Stimulated activated naive CD8-positive, alpha-beta T cell treated with anti-CD3 and anti-CD28 coated beads, Interleukin-15, Interleukin-2, amounts not matched to agents 100 ng/mL and 50 ng/mL, for 24 hours (primary cell): ENCODE data around the gene HOXD4.
A peak's percentile ranks its signal among the peaks of the same experiment; 100 is the strongest.

Experiments
- H3K27ac Mint-ChIP-seq: one replicate; pipeline ENCODE4 v1.8.0; 2021; ENCODE audit warnings: mild to moderate bottlenecking, mixed read lengths
- H3K27me3 Mint-ChIP-seq: one replicate; pipeline ENCODE4 v1.8.0; 2021; ENCODE audit warnings: mixed read lengths
- H3K36me3 Mint-ChIP-seq: one replicate; pipeline ENCODE4 v1.8.0; 2021; ENCODE audit warnings: low read depth, mixed read lengths
- H3K4me1 Mint-ChIP-seq: one replicate; pipeline ENCODE4 v1.8.0; 2021; ENCODE audit warnings: low read depth, mixed read lengths
- H3K4me3 Mint-ChIP-seq: one replicate; pipeline ENCODE4 v1.8.0; 2021; ENCODE audit warnings: mild to moderate bottlenecking, mixed read lengths
- H3K9me3 Mint-ChIP-seq: one replicate; pipeline ENCODE4 v1.8.0; 2021; ENCODE audit warnings: mixed read lengths

HOXD4 gene

GRCh38 chr2:176110415-176111308, 40.7 kb upstream of the HOXD4 start:
- H3K27ac Mint-ChIP-seq, result peak overlapping the region; percentile 11

DNA sequence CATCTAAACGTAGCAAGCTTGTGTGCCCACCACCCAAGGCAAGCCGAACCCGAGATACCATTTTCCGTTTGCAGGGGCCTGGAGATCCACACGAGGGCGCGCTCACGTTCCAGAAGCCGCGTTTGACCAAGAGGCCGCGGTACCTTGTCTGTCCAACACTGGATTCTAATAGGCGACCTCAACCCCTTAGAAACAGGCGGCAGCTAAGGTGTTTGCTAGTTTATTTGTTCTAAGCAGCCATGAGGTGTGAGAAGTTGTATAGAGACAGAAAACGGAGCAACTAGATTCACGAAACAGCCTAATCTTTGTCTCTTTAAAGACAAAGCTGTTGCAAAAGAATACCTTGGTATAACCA, 40.1 kb upstream of the HOXD4 start:
- H3K27ac Mint-ChIP-seq, result peak overlapping the region; percentile 11
- H3K4me3 Mint-ChIP-seq, result no peak overlapping the region
- peaks cover 9% of the 10 kb centered on the region for H3K36me3 Mint-ChIP-seq
- H3K27me3 Mint-ChIP-seq, result peaks cover 87% of the 10 kb centered on the region
- peaks cover 19% of the 10 kb centered on the region for H3K4me1 Mint-ChIP-seq
- H3K9me3 Mint-ChIP-seq, result peaks cover 10% of the 10 kb centered on the region

More at GRCh38 chr2:176110415-176111308, 40.7 kb upstream of the HOXD4 start:
- Mint-ChIP-seq H3K4me1 (peaks cover 25% of the 10 kb centered on the region), H3K4me3 (no peak overlapping the region), H3K36me3 (peaks cover 9% of the 10 kb centered on the region), H3K27me3 (peaks cover 88% of the 10 kb centered on the region), H3K9me3 (peaks cover 10% of the 10 kb centered on the region)

DNA sequence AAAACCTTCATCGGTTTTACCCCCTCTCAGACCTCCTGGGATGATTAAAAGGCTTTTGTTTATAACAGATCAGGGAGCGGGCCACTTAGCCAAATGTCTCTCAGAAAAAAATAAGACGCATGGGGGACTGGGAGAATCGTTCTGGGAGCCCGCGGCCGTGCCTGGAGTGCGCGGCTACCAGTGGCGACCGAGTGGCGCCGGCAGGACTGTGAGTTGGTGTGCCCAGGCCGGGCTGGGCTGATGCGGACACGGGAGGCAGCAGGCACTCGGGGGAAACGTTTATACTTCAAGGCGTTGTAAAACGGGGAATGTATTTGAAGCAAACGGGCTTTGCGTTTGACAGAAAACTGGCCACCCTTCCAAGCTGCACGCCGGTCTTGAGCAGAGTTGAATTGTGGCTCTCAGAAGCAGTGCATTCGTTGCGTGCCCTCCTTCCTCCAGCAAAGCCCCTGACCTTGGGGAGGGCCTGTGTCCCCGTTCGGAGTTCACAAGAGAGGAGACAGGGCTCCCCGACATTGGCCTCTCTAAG, 39.4 kb upstream of the HOXD4 start:
- Mint-ChIP-seq H3K27me3 (peaks cover 90% of the 10 kb centered on the region), H3K4me3 (no peak overlapping the region), H3K27ac (no peak overlapping the region)

GRCh38 chr2:176112375-176113302, 38.7 kb upstream of the HOXD4 start:
- peaks cover 12% of the 10 kb centered on the region for H3K4me1 Mint-ChIP-seq
- peaks cover 14% of the 10 kb centered on the region for H3K36me3 Mint-ChIP-seq
- peaks cover 92% of the 10 kb centered on the region for H3K27me3 Mint-ChIP-seq
- H3K27ac Mint-ChIP-seq, result no peak overlapping the region
- peaks cover 13% of the 10 kb centered on the region for H3K9me3 Mint-ChIP-seq
- H3K4me3 Mint-ChIP-seq, result no peak overlapping the region

More for the DNA sequence above, 39.4 kb upstream of the HOXD4 start:
- H3K4me1 Mint-ChIP-seq, result peaks cover 15% of the 10 kb centered on the region
- peaks cover 11% of the 10 kb centered on the region for H3K9me3 Mint-ChIP-seq
- H3K36me3 Mint-ChIP-seq, result peaks cover 12% of the 10 kb centered on the region

DNA sequence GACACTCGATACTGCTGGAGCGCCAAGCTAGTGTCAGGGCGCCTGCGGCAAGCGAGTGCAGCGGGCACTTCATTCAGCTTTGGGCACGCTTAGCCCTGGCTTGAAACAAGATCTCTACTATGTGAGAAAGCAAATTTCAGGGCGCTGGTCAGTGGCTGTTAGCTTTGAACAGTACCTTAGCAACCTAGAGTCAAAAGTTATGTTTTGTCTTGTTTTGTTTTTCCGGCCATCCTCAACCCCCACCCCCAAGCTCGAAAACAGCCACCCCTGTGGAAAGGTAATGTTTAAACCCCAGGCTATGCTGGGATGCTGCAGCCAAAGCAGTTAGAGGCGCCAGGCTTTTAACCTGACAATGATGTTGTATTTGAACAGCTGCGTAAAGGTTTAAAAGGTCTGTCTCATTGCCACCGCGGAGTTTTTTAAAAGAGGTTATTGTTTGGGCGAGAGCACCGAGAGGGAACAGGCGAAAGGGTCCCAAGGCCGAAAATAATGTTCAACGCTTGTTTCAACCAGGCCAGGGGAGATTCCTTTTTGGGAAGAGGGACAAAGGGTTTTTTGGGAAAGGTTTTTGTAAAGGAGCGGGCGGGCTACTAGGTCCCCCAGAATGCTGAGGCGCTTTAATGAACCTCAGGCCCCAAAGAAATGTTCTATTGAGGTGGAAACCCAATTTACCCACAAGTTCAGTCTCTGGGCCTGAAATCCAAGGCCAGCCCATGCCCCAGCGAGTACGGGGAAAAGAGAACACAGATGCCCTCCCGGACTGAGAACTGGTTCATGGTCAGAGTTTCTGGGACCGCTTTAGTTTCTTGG, 37.0 kb upstream of the HOXD4 start:
- H3K9me3 Mint-ChIP-seq, result peaks cover 15% of the 10 kb centered on the region
- H3K27me3 Mint-ChIP-seq, result peaks cover 96% of the 10 kb centered on the region
- no peak overlapping the region for H3K27ac Mint-ChIP-seq
- H3K4me3 Mint-ChIP-seq, result no peak overlapping the region
- peaks cover 12% of the 10 kb centered on the region for H3K36me3 Mint-ChIP-seq
- peaks cover 2% of the 10 kb centered on the region for H3K4me1 Mint-ChIP-seq

DNA sequence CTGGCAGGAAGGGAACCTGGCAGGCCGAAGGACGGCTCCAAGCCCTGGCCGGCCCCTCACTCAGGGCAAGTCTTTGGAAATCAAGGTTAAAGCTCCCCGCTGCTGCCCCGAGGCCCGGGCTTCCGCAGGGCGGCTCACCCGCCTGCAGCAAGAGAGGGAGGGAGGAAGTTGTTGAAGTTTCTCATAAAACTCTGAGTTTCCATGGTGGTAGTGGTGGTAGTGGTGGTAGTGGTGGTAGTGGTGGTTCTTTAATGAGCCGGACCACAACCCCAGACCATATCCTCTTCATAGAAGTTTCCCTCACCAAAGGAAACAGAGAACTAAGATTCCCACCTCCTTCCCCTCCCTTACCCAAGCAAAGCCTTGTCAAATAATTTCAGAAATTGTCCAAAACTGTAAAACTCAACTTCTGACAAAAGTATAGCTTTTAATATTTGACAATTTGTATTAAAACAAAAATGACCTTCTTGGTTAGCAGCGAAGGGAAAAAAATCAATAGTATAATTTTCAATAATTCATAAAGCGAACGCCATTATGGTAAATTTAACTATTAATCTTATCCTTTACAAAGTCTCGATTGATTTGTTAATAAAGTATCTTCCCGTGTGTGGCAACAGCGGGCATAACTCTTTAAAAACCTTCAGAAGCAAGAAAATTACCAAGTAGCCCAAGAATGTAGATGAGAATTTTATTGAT, 36.3 kb upstream of the HOXD4 start:
- no peak overlapping the region for H3K27ac Mint-ChIP-seq
- no peaks in the 10 kb centered on the region for H3K4me1 Mint-ChIP-seq

GRCh38 chr2:176115883-176116813, 35.2 kb upstream of the HOXD4 start, which contains the start of gene HOXD10:
HOXD10 (plus strand) TSS chr2:176116778; CDS start chr2:176116834, 56 bp downstream.
- H3K4me1 Mint-ChIP-seq, result no peaks in the 10 kb centered on the region
- peaks cover 98% of the 10 kb centered on the region for H3K27me3 Mint-ChIP-seq
- peaks cover 9% of the 10 kb centered on the region for H3K36me3 Mint-ChIP-seq
- H3K9me3 Mint-ChIP-seq, result peaks cover 10% of the 10 kb centered on the region
- H3K27ac Mint-ChIP-seq, result no peak within 1 kb of the TSS
- no peak within 1 kb of the TSS for H3K4me3 Mint-ChIP-seq

More for the DNA sequence above, 36.3 kb upstream of the HOXD4 start:
- H3K4me3 Mint-ChIP-seq, result no peak overlapping the region
- H3K36me3 Mint-ChIP-seq, result peaks cover 9% of the 10 kb centered on the region
- peaks cover 10% of the 10 kb centered on the region for H3K9me3 Mint-ChIP-seq
- peaks cover 96% of the 10 kb centered on the region for H3K27me3 Mint-ChIP-seq

- no peak overlapping the region for H3K27ac Mint-ChIP-seq
- peaks cover 92% of the 10 kb centered on the region for H3K27me3 Mint-ChIP-seq
- H3K9me3 Mint-ChIP-seq, result peaks cover 10% of the 10 kb centered on the region
- H3K4me3 Mint-ChIP-seq, result no peak overlapping the region
- peaks cover 9% of the 10 kb centered on the region for H3K36me3 Mint-ChIP-seq
- no peaks in the 10 kb centered on the region for H3K4me1 Mint-ChIP-seq
These were observed 34.1 kb upstream of the HOXD4 start for GRCh38 chr2:176117162-176117822.

GRCh38 chr2:176117823-176118371, 33.5 kb upstream of the HOXD4 start:
- Mint-ChIP-seq H3K4me1 (no peaks in the 10 kb centered on the region), H3K36me3 (peaks cover 9% of the 10 kb centered on the region), H3K9me3 (peaks cover 10% of the 10 kb centered on the region), H3K4me3 (no peak overlapping the region), H3K27me3 (peaks cover 86% of the 10 kb centered on the region), H3K27ac (no peak overlapping the region)

DNA sequence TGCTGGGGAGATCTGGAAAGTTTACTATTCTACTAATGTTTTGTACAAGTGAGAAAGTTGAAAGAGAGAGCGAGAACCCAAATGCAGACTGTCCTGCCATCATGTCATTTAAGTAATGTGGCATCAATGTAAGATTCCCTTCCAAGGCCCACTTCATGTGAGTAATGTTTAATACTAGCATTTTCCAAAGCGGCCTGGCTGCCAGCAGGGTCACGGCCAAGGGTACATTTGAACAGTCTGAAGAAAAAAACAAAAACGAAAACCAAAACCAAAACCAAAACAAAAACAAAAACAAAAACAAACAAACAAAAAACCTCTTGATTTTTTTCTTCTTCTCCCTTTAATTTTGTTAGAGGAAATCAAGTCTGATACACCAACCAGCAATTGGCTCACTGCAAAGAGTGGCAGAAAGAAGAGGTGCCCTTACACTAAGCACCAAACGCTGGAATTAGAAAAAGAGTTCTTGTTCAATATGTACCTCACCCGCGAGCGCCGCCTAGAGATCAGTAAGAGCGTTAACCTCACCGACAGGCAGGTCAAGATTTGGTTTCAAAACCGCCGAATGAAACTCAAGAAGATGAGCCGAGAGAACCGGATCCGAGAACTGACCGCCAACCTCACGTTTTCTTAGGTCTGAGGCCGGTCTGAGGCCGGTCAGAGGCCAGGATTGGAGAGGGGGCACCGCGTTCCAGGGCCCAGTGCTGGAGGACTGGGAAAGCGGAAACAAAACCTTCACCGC, 32.6 kb upstream of the HOXD4 start:
- Mint-ChIP-seq H3K4me1 (peaks cover 4% of the 10 kb centered on the region), H3K9me3 (peaks cover 6% of the 10 kb centered on the region), H3K27me3 (peaks cover 82% of the 10 kb centered on the region), H3K4me3 (no peak overlapping the region), H3K27ac (no peak overlapping the region), H3K36me3 (peaks cover 9% of the 10 kb centered on the region)

- Mint-ChIP-seq H3K4me3 (no peak overlapping the region), H3K4me1 (peaks cover 6% of the 10 kb centered on the region), H3K27me3 (peaks cover 80% of the 10 kb centered on the region), H3K9me3 (peaks cover 6% of the 10 kb centered on the region), H3K36me3 (peaks cover 9% of the 10 kb centered on the region), H3K27ac (no peak overlapping the region)
These were observed 30.8 kb upstream of the HOXD4 start for GRCh38 chr2:176120364-176121189.
